OCI-LY1 (cell line): ENCODE data around the gene WFS1.

ENCODE experiments used
- EZH2 ChIP-seq: fragments of 200-600 bp; sonication (generic), shearing (Covaris generic); IDR thresholded peaks from 2 replicates; pipeline ENCODE4 v1.8.0; 2017; ENCODE audit warnings: borderline replicate concordance, mixed run types, mild to moderate bottlenecking, antibody characterized with exemption, low read length, moderate library complexity, mixed read lengths
- TF ChIP-seq, protein P1 (sequence below): fragments of 200-600 bp; sonication (generic), shearing (Covaris generic); IDR thresholded peaks from 2 replicates; pipeline ENCODE4 v1.5.1; 2017; ENCODE audit warnings: mild to moderate bottlenecking, antibody characterized with exemption, low read length, moderate library complexity, mixed read lengths

DNA sequence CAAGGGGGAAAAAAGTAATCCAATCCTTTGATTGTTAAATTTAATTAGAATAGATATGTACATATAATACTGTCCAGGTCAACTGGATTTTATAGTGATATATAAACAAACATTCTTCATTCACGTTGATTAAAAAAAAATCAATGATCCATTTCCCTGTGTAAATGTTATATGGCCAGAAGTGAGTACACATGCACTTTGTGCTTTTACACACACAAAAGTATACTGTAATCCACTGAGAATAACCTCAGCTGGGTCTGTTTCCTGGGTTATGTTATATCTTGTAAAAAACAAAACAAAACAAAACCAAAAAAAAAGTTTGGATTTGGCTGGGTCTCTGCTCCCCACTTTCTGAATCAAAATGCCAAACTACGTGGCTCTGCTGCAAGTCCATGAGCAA lies 51.7 kb downstream of the WFS1 start:
- TF ChIP-seq, protein P1, sequence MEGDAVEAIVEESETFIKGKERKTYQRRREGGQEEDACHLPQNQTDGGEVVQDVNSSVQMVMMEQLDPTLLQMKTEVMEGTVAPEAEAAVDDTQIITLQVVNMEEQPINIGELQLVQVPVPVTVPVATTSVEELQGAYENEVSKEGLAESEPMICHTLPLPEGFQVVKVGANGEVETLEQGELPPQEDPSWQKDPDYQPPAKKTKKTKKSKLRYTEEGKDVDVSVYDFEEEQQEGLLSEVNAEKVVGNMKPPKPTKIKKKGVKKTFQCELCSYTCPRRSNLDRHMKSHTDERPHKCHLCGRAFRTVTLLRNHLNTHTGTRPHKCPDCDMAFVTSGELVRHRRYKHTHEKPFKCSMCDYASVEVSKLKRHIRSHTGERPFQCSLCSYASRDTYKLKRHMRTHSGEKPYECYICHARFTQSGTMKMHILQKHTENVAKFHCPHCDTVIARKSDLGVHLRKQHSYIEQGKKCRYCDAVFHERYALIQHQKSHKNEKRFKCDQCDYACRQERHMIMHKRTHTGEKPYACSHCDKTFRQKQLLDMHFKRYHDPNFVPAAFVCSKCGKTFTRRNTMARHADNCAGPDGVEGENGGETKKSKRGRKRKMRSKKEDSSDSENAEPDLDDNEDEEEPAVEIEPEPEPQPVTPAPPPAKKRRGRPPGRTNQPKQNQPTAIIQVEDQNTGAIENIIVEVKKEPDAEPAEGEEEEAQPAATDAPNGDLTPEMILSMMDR = no peak
- no peak for TF ChIP-seq EZH2
